Stomach (tissue), 9 donors: ENCODE data around the gene SLIT1. TPM values are rescaled to one million over a fixed set of nuclear protein-coding genes. Genes with fewer than 3 reads are reported as not detected.
A peak's percentile ranks its signal among the peaks of the same experiment; 100 is the strongest.

Experiments
- DNase-seq, 2 donors: peaks; one replicate each; pipeline versions ENCODE4 v3.0.0 to v3.0.0-alpha.2; 2013 to 2019
- H3K27ac ChIP-seq, 5 donors: fragments of 200-600 bp in 4 of 5; sonication (generic) in 4 of 5; one replicate each; pipeline ENCODE4 v1.5.1; 2013 to 2019; ENCODE audit warnings: mild to moderate bottlenecking in 1 of 5, moderate library complexity in 1 of 5
- H3K27me3 ChIP-seq, 3 donors: fragments of 200-600 bp; sonication (generic); one replicate each; pipeline ENCODE4 v1.5.1; 2017 to 2019; ENCODE audit warnings: mixed run types in 1 of 3
- H3K36me3 ChIP-seq, 4 donors: fragments of 200-600 bp; sonication (generic); 1 replicate in 3 of 4; 2 replicates in 1 of 4; pipeline ENCODE4 v1.5.1; 2016 to 2019
- H3K4me1 ChIP-seq, 4 donors: fragments of 200-600 bp; sonication (generic); one replicate each; pipeline ENCODE4 v1.5.1; 2016 to 2019
- H3K4me3 ChIP-seq, 4 donors: fragments of 200-600 bp; sonication (generic) in 3 of 4; one replicate each; pipeline ENCODE4 v1.5.1; 2016 to 2019; ENCODE audit warnings: mild to moderate bottlenecking in 1 of 4
- H3K9me3 ChIP-seq, 4 donors: fragments of 200-600 bp; sonication (generic); one replicate each; pipeline ENCODE4 v1.5.1; 2016 to 2019
- CTCF ChIP-seq, 7 experiments: fragments of 450-650 bp in 4 of 7; fragments of 200-600 bp in 3 of 7; sonication (generic) in 3 of 7; IDR thresholded peaks; one replicate each; pipeline ENCODE4 v1.5.1; 2016 to 2019; ENCODE audit warnings: antibody characterized with exemption in 7 of 7, control low read depth in 2 of 7, mild to moderate bottlenecking in 1 of 7
- EP300 ChIP-seq: sonication (generic); formaldehyde crosslinking; IDR thresholded peaks from one replicate; pipeline ENCODE4 v1.6.1; 2017; ENCODE audit warnings: antibody characterized with exemption
- POLR2A ChIP-seq, 4 donors: fragments of 450-650 bp; IDR thresholded peaks; one replicate each; pipeline ENCODE4 v1.6.1; 2016; ENCODE audit warnings: antibody characterized with exemption in 4 of 4, control low read depth in 2 of 4, mild to moderate bottlenecking in 1 of 4, moderate library complexity in 1 of 4
- POLR2AphosphoS5 ChIP-seq, 3 donors: sonication (generic); formaldehyde crosslinking; IDR thresholded peaks; one replicate each; pipeline ENCODE4 v1.6.1; 2016; ENCODE audit warnings: antibody characterized with exemption in 3 of 3
- WGBS, 5 donors: extraction: QIAGEN DNeasy Blood & Tissue Kit in 3 of 5; methylation state at CpG; one replicate each; pipeline versions ENCODE4 v1.1.5 to v1.1.7; 2013 to 2018; 5-methylcytosine and 5-hydroxymethylcytosine counted together
- intact Hi-C: fragments of 100-400 bp; cut with DNase I; formaldehyde crosslinking; loops from one replicate; pipeline ENCODE4 v1.15.1; 2023; ENCODE audit warnings: low total_unique reads
- polyA plus RNA-seq, 3 donors: library from polyadenylated mRNA; stranded (reverse); fragments of 200-250 nt; gene quantifications; one replicate each; pipeline ENCODE4 v1.2.3, GENCODE V29; 2013
- total RNA-seq, 5 donors: library from RNA; depleted of rRNA; stranded (reverse); fragments of >200 nt; gene quantifications; one replicate each; pipeline versions ENCODE4 v1.1.0 to v1.2.3, GENCODE V29; 2014 to 2016
- donor health status: healthy with polysubstance abuse.
- donor health status: Bipolar disorder and iron deficiency.
- donor health status: healthy.

The SLIT1 gene
- total and polyA plus RNA-seq, 8 donors: under 0.01 to 6.1 (median 0.44) TPM

DNA sequence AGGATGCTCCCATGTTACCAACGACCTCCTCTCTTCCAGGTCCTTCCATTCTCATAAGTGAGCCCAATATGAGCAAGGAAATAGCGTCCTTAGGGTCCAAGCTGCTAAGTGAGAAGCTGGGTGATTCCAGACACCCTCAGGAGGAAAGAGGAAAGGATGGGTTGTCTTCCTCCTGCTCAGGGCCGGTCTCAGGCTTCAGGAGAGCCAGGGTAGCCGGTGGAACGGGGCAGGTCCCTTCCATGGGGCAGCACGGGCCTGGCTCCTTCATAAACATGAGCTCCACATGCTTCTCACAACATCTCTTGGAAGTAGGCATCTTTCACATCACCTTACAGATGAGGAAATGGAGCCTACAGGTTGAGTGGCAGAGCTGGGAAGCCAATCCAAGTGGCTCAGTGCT lies 12.7 kb downstream of the SLIT1 start:
- DNase-seq: no peak
- no peak overlapping the region for H3K4me3 ChIP-seq
- H3K4me1 ChIP-seq: peaks cover 0 to 7% (median 0%) of the 10 kb centered on the region in 4 donors
- intact Hi-C loops: no loop called here
- 72 to 82% (median 81%) methylated on average over 6 of the region's 6 CpGs for WGBS, 5 donors
- no peaks in the 10 kb centered on the region for H3K9me3 ChIP-seq
- no peak for TF ChIP-seq CTCF (IDR thresholded peaks at IDR 0.05)
- H3K27ac ChIP-seq: no peak overlapping the region
- no peaks in the 10 kb centered on the region for H3K36me3 ChIP-seq
- H3K27me3 ChIP-seq: peaks cover 0 to 48% (median 7%) of the 10 kb centered on the region in 3 donors

- no peak for TF ChIP-seq EP300
- no peak for TF ChIP-seq CTCF (IDR thresholded peaks at IDR 0.05)
- no peak for TF ChIP-seq POLR2AphosphoS5 (IDR thresholded peaks at IDR 0.05)
- no peak for TF ChIP-seq POLR2A (IDR thresholded peaks at IDR 0.05)
- intact Hi-C loops: no loop called here
Observed at GRCh38 chr10:97171001-97171400, 14.8 kb downstream of the SLIT1 start.

DNA sequence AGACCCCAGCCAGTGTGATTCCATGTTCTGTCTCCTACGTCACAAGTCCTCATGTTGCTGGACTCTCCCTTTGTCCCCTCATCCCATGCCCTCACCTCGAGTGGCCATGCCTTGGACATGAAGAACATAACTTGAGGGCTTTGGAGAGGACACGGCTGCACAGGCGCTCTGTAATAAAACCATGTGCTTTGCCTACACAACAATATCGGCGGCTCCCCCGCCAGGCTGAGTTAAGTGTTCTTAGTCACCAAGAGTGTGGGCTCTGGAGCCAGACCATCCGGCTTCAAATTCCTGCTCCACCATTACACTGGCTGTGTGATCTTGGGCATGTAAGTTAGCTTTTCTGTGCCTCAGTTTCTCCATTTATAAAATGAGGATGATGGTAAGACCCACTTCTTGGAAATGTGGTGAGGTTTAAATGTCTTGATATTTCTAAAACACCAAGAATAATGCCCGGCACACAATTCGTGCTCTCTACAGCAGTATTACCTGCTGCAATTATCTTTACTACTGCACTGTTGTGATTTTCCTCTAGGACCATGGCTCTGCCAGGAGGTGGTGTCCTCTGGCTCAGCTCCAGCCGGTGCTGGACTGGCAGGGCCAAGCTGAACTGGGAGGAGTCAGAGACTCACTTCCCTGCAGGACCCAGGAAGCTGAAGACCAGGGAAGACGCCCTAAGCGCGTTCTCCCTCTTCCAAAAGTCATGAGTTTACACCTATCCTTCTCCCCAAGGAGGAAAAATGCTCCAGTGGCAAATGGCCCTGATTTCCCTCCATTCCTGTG lies 15.7 kb downstream of the SLIT1 start:
- Histone ChIP-seq H3K4me1 (peaks cover 0 to 7% (median 0%) of the 10 kb centered on the region in 4 donors), H3K4me3 (no peak overlapping the region), H3K27me3 (peaks cover 0 to 19% (median 0%) of the 10 kb centered on the region in 3 donors), H3K36me3 (no peaks in the 10 kb centered on the region), H3K9me3 (no peaks in the 10 kb centered on the region), H3K27ac (no peak overlapping the region)
- TF ChIP-seq CTCF (IDR thresholded peaks at IDR 0.05): no peak
- no peak for TF ChIP-seq EP300
- no peak for TF ChIP-seq POLR2A (IDR thresholded peaks at IDR 0.05)
- TF ChIP-seq POLR2AphosphoS5 (IDR thresholded peaks at IDR 0.05): no peak
- peak in 1 of 2 donors; percentile 82 for DNase-seq
- intact Hi-C loops: no loop called here
- WGBS, 5 donors: 60 to 69% (median 62%) methylated on average over 14 of the region's 14 CpGs

More at GRCh38 chr10:97171001-97171400, 14.8 kb downstream of the SLIT1 start:
- Histone ChIP-seq H3K4me1 (peaks cover 0 to 7% (median 0%) of the 10 kb centered on the region in 4 donors), H3K27me3 (peaks cover 0 to 28% (median 0%) of the 10 kb centered on the region in 3 donors), H3K36me3 (no peaks in the 10 kb centered on the region), H3K9me3 (no peaks in the 10 kb centered on the region), H3K4me3 (no peak overlapping the region), H3K27ac (no peak overlapping the region)
- 55 to 68% (median 60%) methylated on average over 13 of the region's 13 CpGs for WGBS, 5 donors
- DNase-seq: no peak

- H3K27ac ChIP-seq: no peak overlapping the region
- DNase-seq: no peak
- no peaks in the 10 kb centered on the region for H3K9me3 ChIP-seq
- H3K27me3 ChIP-seq: peaks cover 0 to 19% (median 0%) of the 10 kb centered on the region in 3 donors
- no peaks in the 10 kb centered on the region for H3K36me3 ChIP-seq
- intact Hi-C loops: no loop called here
- H3K4me3 ChIP-seq: no peak overlapping the region
- peaks cover 0 to 7% (median 0%) of the 10 kb centered on the region in 4 donors for H3K4me1 ChIP-seq
- WGBS, 5 donors: 60 to 80% (median 65%) methylated on average over 2 to 5 of the region's 5 CpGs
- TF ChIP-seq POLR2AphosphoS5 (IDR thresholded peaks at IDR 0.05) (no peak), EP300 (no peak), CTCF (IDR thresholded peaks at IDR 0.05) (no peak), POLR2A (IDR thresholded peaks at IDR 0.05) (no peak)
Observed at GRCh38 chr10:97169063-97169462, 16.7 kb downstream of the SLIT1 start.
